ENCODE measurements around the gene CCDC146. TPM values are rescaled to one million over a fixed set of nuclear protein-coding genes. Genes with fewer than 3 reads are reported as not detected.
A peak's percentile ranks its signal among the peaks of the same experiment; 100 is the strongest.
"Not testable (repeated sequence)": the region's sequence is repeated elsewhere in the genome, so short reads cannot be mapped to it uniquely, and the experiment has no call there.

The CCDC146 gene
- total RNA-seq (2021; fragmentation: NEBNext Ultra II Directional; extraction: Animal tissue kit (Norgen Biotek cat#: 25700)) (0.63 and 2.4 TPM in 2 replicates), polyA plus RNA-seq (2011; rRNA removed) (0.35 and 0.88 TPM in 2 replicates), polyA minus RNA-seq (2011; rRNA and poly(A)+ RNA removed) (0.41 TPM in 1 of 2 replicates, not detected in the other)
- 0.98 TPM for polyA plus RNA-seq (2011; cell fraction: cytosol; rRNA removed)
- 1.6 TPM for polyA plus RNA-seq (2011; cell fraction: nucleus; rRNA removed)
- polyA plus RNA-seq (2012, experiment 1 of 2): 0.66 to 1.3 TPM (median 0.77 TPM) in 4 replicates
- not detected for polyA plus RNA-seq (2012, experiment 2 of 2)
- polyA plus RNA-seq (2013, experiment 1 of 2): 1.5 TPM
- polyA plus RNA-seq (2013, experiment 2 of 2): 1.1 TPM
- polyA minus RNA-seq (2011; cell fraction: cytosol; rRNA and poly(A)+ RNA removed): not detected
- polyA minus RNA-seq (2011; cell fraction: nucleus; rRNA and poly(A)+ RNA removed): 2.8 TPM
- long read RNA-seq, experiment 1: 0 reads
- long read RNA-seq, experiment 2: 0 reads

- H3K4ac ChIP-seq (replicated peaks; ENCODE audit: insufficient read length, low read depth, low read length); H3K9me3 ChIP-seq (ENCODE audit: insufficient read depth in 2 of 2, low read depth in 1 of 2, low read length in 1 of 2); H3K79me2 ChIP-seq (ENCODE audit: control insufficient read depth in 1 of 2, insufficient read depth in 2 of 2, low read length in 2 of 2); H2BK5ac ChIP-seq (ENCODE audit: low read depth, low read length); H3K23ac ChIP-seq (ENCODE audit: insufficient read length); H4K20me1 ChIP-seq (replicated peaks in 1 of 2; ENCODE audit: control insufficient read depth in 1 of 2, insufficient read depth in 2 of 2, low read length in 2 of 2); H3K79me1 ChIP-seq (ENCODE audit: low read depth, low read length); H3K27me3 ChIP-seq (replicated peaks in 1 of 4; ENCODE audit: control insufficient read depth in 3 of 4, extremely low read depth in 1 of 4, insufficient read depth in 3 of 4, low read length in 3 of 4); H2BK20ac ChIP-seq (ENCODE audit: low read length); H4K91ac ChIP-seq (replicated peaks; ENCODE audit: insufficient read length, low read length); H2BK15ac ChIP-seq (ENCODE audit: low read length); H2AK5ac ChIP-seq (ENCODE audit: low read depth, low read length); H2BK120ac ChIP-seq (replicated peaks; ENCODE audit: low read depth, low read length); H3K56ac ChIP-seq (replicated peaks; ENCODE audit: insufficient read length, low read depth, low read length); H3K23me2 ChIP-seq (ENCODE audit: low read depth, low read length); H4K5ac ChIP-seq (ENCODE audit: insufficient read length, low read depth, low read length); H3K4me1 ChIP-seq (replicated peaks in 1 of 4; ENCODE audit: control insufficient read depth in 3 of 4, insufficient read depth in 4 of 4, low read length in 3 of 4); POLR2A ChIA-PET (ENCODE audit: partially characterized antibody); H3K18ac ChIP-seq (ENCODE audit: extremely low read depth, low read length); H3K36me3 ChIP-seq (ENCODE audit: control insufficient read depth in 2 of 4, insufficient read depth in 4 of 4, low read length in 3 of 4); H3K14ac ChIP-seq (ENCODE audit: insufficient read length); H2BK12ac ChIP-seq (ENCODE audit: low read depth, low read length): not testable (repeated sequence)
- peak within 1 kb of the TSS; percentile 45 to 87 (median 63) for H3K4me3 ChIP-seq (ENCODE audit: extremely low read depth in 1 of 4, insufficient read depth in 2 of 4, low read depth in 3 of 4, low read length in 4 of 4)
- CTCF ChIA-PET (ENCODE audit: partially characterized antibody): interaction anchor here (1.4 kb wide), 1 partner anchor 125 kb away, joined by 5 read pairs; no protein-coding TSS in a partner anchor
- peak; percentile 90 for FAIRE-seq
- H4K8ac ChIP-seq (ENCODE audit: extremely low read depth, insufficient read depth, low read length): peak within 1 kb of the TSS; percentile 93; the same call in 1 of the 2 replicates
- peak within 1 kb of the TSS; percentile 68 for H3K27ac ChIP-seq (ENCODE audit: low read depth, low read length)
- 1% methylated on average over 44 of the region's 50 CpGs; no CpG with 5 or more reads in 1 of the 2 experiments for WGBS, 2 experiments (ENCODE audit: extremely low coverage in 1 of 2, insufficient coverage in 1 of 2, insufficient read length in 1 of 2, insufficient replicate concordance in 2 of 2, low coverage in 1 of 2, low lambda C conversion rate in 2 of 2, missing lambda C conversion rate in 1 of 2)
- H2AFZ ChIP-seq (ENCODE audit: low read length): peak within 1 kb of the TSS; percentile 51; the same call in 1 of the 2 replicates
- H3K4me2 ChIP-seq (ENCODE audit: insufficient read depth in 1 of 2, low read depth in 2 of 2, low read length in 2 of 2): peak within 1 kb of the TSS; percentile 72 to 73
- peak within 1 kb of the TSS in 3 of 4 experiments; percentile 54 to 76 (median 61); a peak in 5 of 7 replicates for H3K9ac ChIP-seq (replicated peaks in 1 of 4; ENCODE audit: extremely low read depth in 1 of 4, low read depth in 3 of 4, low read length in 3 of 4)
- peak; percentile 90 to 98 for DNase-seq (ENCODE audit: low read depth in 1 of 2, low spot score in 2 of 2)
- TF ChIP-seq CREB1 (IDR thresholded peaks at IDR 0.05): peak; percentile 72
- peak; percentile 94 for TF ChIP-seq SIX5 (IDR thresholded peaks at IDR 0.05; ENCODE audit: low read depth, low read length)
- TF ChIP-seq TBP (IDR thresholded peaks at IDR 0.05; ENCODE audit: low read depth, low read length): 0 out of 2 replicates have a peak, but pooled peaks have one; percentile 39
- TF ChIP-seq ATF3 (IDR thresholded peaks at IDR 0.05; ENCODE audit: insufficient read depth, low read depth, low read length): peak; percentile 43; the same call in 1 of the 2 replicates
- TF ChIP-seq PHF8 (conservative IDR thresholded peaks at IDR 0.05; ENCODE audit: low read depth, low read length): 0 out of 2 replicates have a peak, but pooled peaks have one; percentile 22
- peak; percentile 60; the same call in 1 of the 2 replicates for TF ChIP-seq TAF1 (IDR thresholded peaks at IDR 0.05; ENCODE audit: low read depth, low read length)
- peak; percentile 84 to 96; a peak in 3 of 4 replicates for TF ChIP-seq SIN3A (conservative IDR thresholded peaks at IDR 0.05 in 1 of 2, IDR thresholded peaks at IDR 0.05 in 1 of 2; ENCODE audit: low read depth in 1 of 2, low read length in 2 of 2)
- TF ChIP-seq SP2 (IDR thresholded peaks at IDR 0.05; ENCODE audit: low read length): peak; percentile 26
- 0 out of 2 replicates have a peak, but pooled peaks have one; percentile 17 for TF ChIP-seq POLR2AphosphoS5 (IDR thresholded peaks at IDR 0.05; ENCODE audit: low read depth, low read length)
These were observed at the start of gene CCDC146 for GRCh38 chr7:77121860-77122681. CCDC146 (plus strand) TSS chr7:77122615; CDS start chr7:77167669, 45,054 bp downstream.

Measured in H1 (cell line).